GM03348 (cell line): ENCODE data around the gene TBX18.

Experiments
- DNase-seq: peaks from one replicate; pipeline ENCODE4 v3.0.0; 2012; ENCODE audit warnings: low spot score

TBX18 gene

GRCh38 chr6:84748376-84748775 is 16.0 kb downstream of the TBX18 start:
- no peak for DNase-seq

GRCh38 chr6:84743616-84744015 is 20.8 kb downstream of the TBX18 start:
- no peak for DNase-seq

GRCh38 chr6:84740385-84740784 is 24.0 kb downstream of the TBX18 start:
- no peak for DNase-seq

- DNase-seq = no peak
These were observed 24.6 kb downstream of the TBX18 start for GRCh38 chr6:84739866-84740208.

GRCh38 chr6:84738996-84739865 is 25.2 kb downstream of the TBX18 start:
- DNase-seq = no peak

- no peak for DNase-seq
These were observed 30.5 kb downstream of the TBX18 start for GRCh38 chr6:84733889-84734288.

GRCh38 chr6:84731901-84732300 is 32.5 kb downstream of the TBX18 start:
- no peak for DNase-seq

GRCh38 chr6:84731401-84731800 is 33.0 kb downstream of the TBX18 start:
- no peak for DNase-seq

- DNase-seq = peak; percentile 20
These were observed 35.8 kb downstream of the TBX18 start for GRCh38 chr6:84728602-84729001.

- no peak for DNase-seq
These were observed 45.2 kb downstream of the TBX18 start for GRCh38 chr6:84719152-84719551.

GRCh38 chr6:84718038-84718955 is 46.1 kb downstream of the TBX18 start:
- DNase-seq = no peak

- no peak for DNase-seq
These were observed 55.3 kb downstream of the TBX18 start for GRCh38 chr6:84709121-84709520.

GRCh38 chr6:84707171-84707570 is 57.2 kb downstream of the TBX18 start:
- DNase-seq = no peak

- peak; percentile 21 for DNase-seq
These were observed 68.2 kb downstream of the TBX18 start for GRCh38 chr6:84696166-84696565.

- DNase-seq = no peak
These were observed 72.3 kb downstream of the TBX18 start for GRCh38 chr6:84691978-84692623.

- DNase-seq = peak; percentile 18
These were observed 76.1 kb downstream of the TBX18 start for GRCh38 chr6:84688141-84688873.

- DNase-seq = peak; percentile 53
These were observed 77.0 kb downstream of the TBX18 start for GRCh38 chr6:84687431-84687830.

- no peak for DNase-seq
These were observed 78.3 kb downstream of the TBX18 start for GRCh38 chr6:84685983-84686584.

GRCh38 chr6:84681693-84682326 is 82.6 kb downstream of the TBX18 start:
- DNase-seq = no peak

GRCh38 chr6:84675651-84676050 is 88.7 kb downstream of the TBX18 start:
- no peak for DNase-seq

GRCh38 chr6:84674395-84674794 is 90.0 kb downstream of the TBX18 start:
- DNase-seq = no peak
